Vagina (tissue), 2 donors: Measurements from ENCODE around the gene PPP2CA.

Source experiments
- POLR2A ChIP-seq, 2 donors: fragments of 450-650 bp; IDR thresholded peaks; one replicate each; pipeline ENCODE4 v1.6.1; 2017; ENCODE audit warnings: antibody characterized with exemption in 2 of 2, mild to moderate bottlenecking in 2 of 2, moderate library complexity in 2 of 2
- POLR2AphosphoS5 ChIP-seq, 2 donors: sonication (generic); formaldehyde crosslinking; IDR thresholded peaks; one replicate each; pipeline ENCODE4 v1.9.0; 2017; ENCODE audit warnings: antibody characterized with exemption in 2 of 2, mild to moderate bottlenecking in 2 of 2, low read depth in 1 of 2; ENCODE audit not compliant: insufficient read depth in 1 of 2
- TF ChIP-seq, protein P1 (sequence below), 3 experiments: fragments of 450-650 bp in 2 of 3; fragments of 200-600 bp in 1 of 3; sonication (generic) in 1 of 3; IDR thresholded peaks; one replicate each; pipeline ENCODE4 v1.5.1; 2017 to 2019; ENCODE audit warnings: antibody characterized with exemption in 3 of 3, mild to moderate bottlenecking in 2 of 3, moderate library complexity in 2 of 3

DNA sequence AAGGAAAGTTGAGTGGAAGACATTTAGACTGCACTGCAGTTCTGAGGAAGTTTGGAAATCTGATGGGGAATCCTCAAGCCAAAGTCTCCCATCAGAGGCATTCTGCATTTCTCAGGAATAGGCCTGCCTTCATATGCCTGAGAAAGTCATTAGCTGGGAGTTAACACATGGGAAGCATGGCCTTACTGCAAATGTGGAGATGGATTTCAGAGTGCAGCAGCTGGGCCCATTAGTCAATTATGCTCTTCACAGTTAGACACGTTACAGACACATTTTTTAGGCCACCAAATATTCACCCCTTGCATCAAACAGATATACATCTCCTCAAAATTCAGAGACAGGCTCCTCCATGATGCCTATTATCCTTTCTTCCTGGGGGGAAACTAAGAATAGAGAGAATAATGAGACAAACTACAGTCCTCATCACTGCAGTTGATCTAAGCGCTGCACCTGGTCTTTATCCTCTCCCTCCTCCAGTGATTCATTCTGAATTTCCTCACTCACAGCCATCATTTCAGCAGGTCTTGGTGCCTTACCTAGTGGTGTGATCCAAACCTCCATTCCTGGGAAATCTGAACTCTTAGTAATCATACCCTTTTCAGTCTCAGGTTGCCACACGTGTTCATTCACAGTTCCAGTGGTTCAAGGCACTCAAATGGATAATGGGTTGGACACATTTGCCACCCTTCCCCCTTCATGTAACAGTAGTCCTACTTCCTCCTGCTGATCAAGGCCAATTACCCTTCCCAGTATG lies 47.9 kb upstream of the PPP2CA start:
- TF ChIP-seq, protein P1, sequence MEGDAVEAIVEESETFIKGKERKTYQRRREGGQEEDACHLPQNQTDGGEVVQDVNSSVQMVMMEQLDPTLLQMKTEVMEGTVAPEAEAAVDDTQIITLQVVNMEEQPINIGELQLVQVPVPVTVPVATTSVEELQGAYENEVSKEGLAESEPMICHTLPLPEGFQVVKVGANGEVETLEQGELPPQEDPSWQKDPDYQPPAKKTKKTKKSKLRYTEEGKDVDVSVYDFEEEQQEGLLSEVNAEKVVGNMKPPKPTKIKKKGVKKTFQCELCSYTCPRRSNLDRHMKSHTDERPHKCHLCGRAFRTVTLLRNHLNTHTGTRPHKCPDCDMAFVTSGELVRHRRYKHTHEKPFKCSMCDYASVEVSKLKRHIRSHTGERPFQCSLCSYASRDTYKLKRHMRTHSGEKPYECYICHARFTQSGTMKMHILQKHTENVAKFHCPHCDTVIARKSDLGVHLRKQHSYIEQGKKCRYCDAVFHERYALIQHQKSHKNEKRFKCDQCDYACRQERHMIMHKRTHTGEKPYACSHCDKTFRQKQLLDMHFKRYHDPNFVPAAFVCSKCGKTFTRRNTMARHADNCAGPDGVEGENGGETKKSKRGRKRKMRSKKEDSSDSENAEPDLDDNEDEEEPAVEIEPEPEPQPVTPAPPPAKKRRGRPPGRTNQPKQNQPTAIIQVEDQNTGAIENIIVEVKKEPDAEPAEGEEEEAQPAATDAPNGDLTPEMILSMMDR (IDR thresholded peaks at IDR 0.05): no peak
- TF ChIP-seq POLR2A (IDR thresholded peaks at IDR 0.05) (no peak), POLR2AphosphoS5 (IDR thresholded peaks at IDR 0.05; ENCODE audit: insufficient read depth in 1 of 2, low read depth in 1 of 2) (no peak)
